CD4-positive, alpha-beta T cell (primary cell): Measurements from ENCODE around the gene RHOV. TPM values are rescaled to one million over a fixed set of nuclear protein-coding genes. Genes with fewer than 3 reads are reported as not detected.

Experiments used
- ATAC-seq: fragments of 200-7000 bp; cut with Tn5 transposase; one replicate; pipeline ENCODE4 v1.10.0; 2022; ENCODE audit warnings: mild to moderate bottlenecking; ENCODE audit not compliant: poor library complexity
- CTCF ChIA-PET: fragments of 350-600 bp; sonication (Branson Sonifier 250); formaldehyde crosslinking; loops from one replicate; lab custom pipeline; 2021; ENCODE audit warnings: antibody characterized with exemption, inconsistent platforms; lab: Charles Lee
- POLR2A ChIA-PET: fragments of 350-600 bp; sonication (Branson Sonifier 250); formaldehyde crosslinking; loops from one replicate; lab custom pipeline; 2021; ENCODE audit warnings: antibody characterized with exemption, inconsistent platforms; lab: Charles Lee
- DNase-seq, 14 experiments: peaks; one replicate each; pipeline ENCODE4 v3.0.0-alpha.2; 2013 to 2020; ENCODE audit warnings: mixed read lengths in 2 of 14
- H3K27ac ChIP-seq, 2 donors: one replicate each; pipeline versions ENCODE4 v1.5.1 to v1.7.0; 2013; ENCODE audit warnings: low read length in 2 of 2, low read depth in 1 of 2, mild to moderate bottlenecking in 1 of 2
- H3K27me3 ChIP-seq, 2 experiments: 1 replicate in 1 of 2; 2 replicates in 1 of 2; pipeline versions ENCODE4 v1.6.1 to v1.7.0; 2013; ENCODE audit warnings: low read length in 2 of 2, control low read depth in 1 of 2, mild to moderate bottlenecking in 1 of 2, moderate library complexity in 1 of 2; ENCODE audit not compliant: insufficient read depth in 2 of 2, control insufficient read depth in 1 of 2
- H3K36me3 ChIP-seq: one replicate; pipeline ENCODE4 v1.6.1; 2013; ENCODE audit warnings: low read length, control low read depth; ENCODE audit not compliant: insufficient read depth
- H3K4me1 ChIP-seq: one replicate; pipeline ENCODE4 v1.6.1; 2013; ENCODE audit warnings: low read length, control low read depth; ENCODE audit not compliant: insufficient read depth
- H3K4me3 ChIP-seq: one replicate; pipeline ENCODE4 v1.5.1; 2013; ENCODE audit warnings: mild to moderate bottlenecking, low read length, moderate library complexity
- H3K9me3 ChIP-seq, 2 experiments: 1 replicate in 1 of 2; 2 replicates in 1 of 2; pipeline versions ENCODE4 v1.6.1 to v1.7.0; 2013; ENCODE audit warnings: low read length in 2 of 2, mild to moderate bottlenecking in 2 of 2, control low read depth in 1 of 2, moderate library complexity in 1 of 2; ENCODE audit not compliant: control insufficient read depth in 1 of 2, insufficient read depth in 1 of 2
- H3K27ac Mint-ChIP-seq: one replicate; pipeline ENCODE4 v1.8.0; 2020; ENCODE audit warnings: mixed read lengths
- H3K27me3 Mint-ChIP-seq: one replicate; pipeline ENCODE4 v1.8.0; 2021; ENCODE audit warnings: mixed read lengths
- H3K36me3 Mint-ChIP-seq: one replicate; pipeline ENCODE4 v1.8.0; 2021; ENCODE audit warnings: low read depth, mixed read lengths
- H3K4me1 Mint-ChIP-seq: one replicate; pipeline ENCODE4 v1.8.0; 2021; ENCODE audit warnings: low read depth, mixed read lengths
- H3K4me3 Mint-ChIP-seq: one replicate; pipeline ENCODE4 v1.8.0; 2020; ENCODE audit warnings: mild to moderate bottlenecking, mixed read lengths
- H3K9me3 Mint-ChIP-seq: one replicate; pipeline ENCODE4 v1.8.0; 2020; ENCODE audit warnings: mixed read lengths
- intact Hi-C, 2 experiments: fragments of 100-400 bp; cut with DNase I in 1 of 2; cut with micrococcal nuclease in 1 of 2; formaldehyde crosslinking; loops; one replicate each; pipeline versions ENCODE4 v1.15.1 to v1.9.0; 2023 to 2025; cut with DNase I, micrococcal nuclease
- total RNA-seq, 174 experiments: library from RNA in 2 of 174; stranded (reverse) in 2 of 174; gene quantifications; one replicate each; pipeline ENCODE4 v1.2.3 and lab custom pipeline; 2021 to 2026
- TF ChIP-seq, protein P1 (sequence below): fragments of 200-600 bp; IDR thresholded peaks from one replicate; pipeline ENCODE4 v1.8.0; 2022; ENCODE audit warnings: antibody characterized with exemption, mild to moderate bottlenecking

RHOV gene
- total RNA-seq, 2 experiments from 2014 or later: 0.36 TPM

DNA sequence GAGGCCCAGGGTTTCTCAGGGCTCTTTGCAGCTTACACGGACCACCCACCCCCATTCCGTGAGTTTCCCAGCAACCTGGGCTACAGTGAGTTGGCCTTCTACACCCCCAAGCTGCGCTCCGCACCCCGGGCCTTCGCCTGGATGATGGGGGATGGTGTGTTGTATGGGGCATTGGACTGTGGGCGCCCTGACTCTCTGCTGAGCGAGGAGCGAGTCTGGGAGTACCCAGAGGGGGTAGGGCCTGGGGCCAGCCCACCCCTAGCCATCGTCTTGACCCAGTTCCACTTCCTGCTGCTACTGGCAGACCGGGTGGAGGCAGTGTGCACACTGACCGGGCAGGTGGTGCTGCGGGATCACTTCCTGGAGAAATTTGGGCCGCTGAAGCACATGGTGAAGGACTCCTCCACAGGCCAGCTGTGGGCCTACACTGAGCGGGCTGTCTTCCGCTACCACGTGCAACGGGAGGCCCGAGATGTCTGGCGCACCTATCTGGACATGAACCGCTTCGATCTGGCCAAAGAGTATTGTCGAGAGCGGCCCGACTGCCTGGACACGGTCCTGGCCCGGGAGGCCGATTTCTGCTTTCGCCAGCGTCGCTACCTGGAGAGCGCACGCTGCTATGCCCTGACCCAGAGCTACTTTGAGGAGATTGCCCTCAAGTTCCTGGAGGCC, 25.6 kb upstream of the RHOV start:
- H3K4me3 ChIP-seq: no peak overlapping the region
- Mint-ChIP-seq H3K4me3 (no peak overlapping the region), H3K9me3 (no peaks in the 10 kb centered on the region), H3K27me3 (no peaks in the 10 kb centered on the region), H3K4me1 (peaks cover 36% of the 10 kb centered on the region), H3K36me3 (peaks cover 73% of the 10 kb centered on the region), H3K27ac (no peak overlapping the region)
- intact Hi-C loops: loop anchor here (5.0 to 10.0 kb wide), 4 partner anchors 55 to 915 kb away; partner anchors contain the start of gene CHAC1 (in 1 of the 2)
- no peaks in the 10 kb centered on the region for H3K9me3 ChIP-seq
- no peak for ATAC-seq
- H3K27me3 ChIP-seq: no peaks in the 10 kb centered on the region
- POLR2A ChIA-PET: no interaction called here
- H3K27ac ChIP-seq: no peak overlapping the region
- peaks cover 50% of the 10 kb centered on the region for H3K36me3 ChIP-seq
- TF ChIP-seq, protein P1, sequence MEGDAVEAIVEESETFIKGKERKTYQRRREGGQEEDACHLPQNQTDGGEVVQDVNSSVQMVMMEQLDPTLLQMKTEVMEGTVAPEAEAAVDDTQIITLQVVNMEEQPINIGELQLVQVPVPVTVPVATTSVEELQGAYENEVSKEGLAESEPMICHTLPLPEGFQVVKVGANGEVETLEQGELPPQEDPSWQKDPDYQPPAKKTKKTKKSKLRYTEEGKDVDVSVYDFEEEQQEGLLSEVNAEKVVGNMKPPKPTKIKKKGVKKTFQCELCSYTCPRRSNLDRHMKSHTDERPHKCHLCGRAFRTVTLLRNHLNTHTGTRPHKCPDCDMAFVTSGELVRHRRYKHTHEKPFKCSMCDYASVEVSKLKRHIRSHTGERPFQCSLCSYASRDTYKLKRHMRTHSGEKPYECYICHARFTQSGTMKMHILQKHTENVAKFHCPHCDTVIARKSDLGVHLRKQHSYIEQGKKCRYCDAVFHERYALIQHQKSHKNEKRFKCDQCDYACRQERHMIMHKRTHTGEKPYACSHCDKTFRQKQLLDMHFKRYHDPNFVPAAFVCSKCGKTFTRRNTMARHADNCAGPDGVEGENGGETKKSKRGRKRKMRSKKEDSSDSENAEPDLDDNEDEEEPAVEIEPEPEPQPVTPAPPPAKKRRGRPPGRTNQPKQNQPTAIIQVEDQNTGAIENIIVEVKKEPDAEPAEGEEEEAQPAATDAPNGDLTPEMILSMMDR: no peak
- DNase-seq: peak in 1 of 14 experiments; percentile 25
- CTCF ChIA-PET: interaction anchor here (1.5 kb wide), 1 partner anchor 41 kb away, joined by 8 read pairs; no protein-coding TSS in a partner anchor
- H3K4me1 ChIP-seq: peaks cover 52% of the 10 kb centered on the region

GRCh38 chr15:40894681-40895448, 20.8 kb upstream of the RHOV start:
- Mint-ChIP-seq H3K9me3 (no peaks in the 10 kb centered on the region), H3K27me3 (no peaks in the 10 kb centered on the region), H3K4me3 (peak overlapping the region; percentile 100), H3K27ac (peak overlapping the region; percentile 93), H3K36me3 (peaks cover 44% of the 10 kb centered on the region), H3K4me1 (peaks cover 39% of the 10 kb centered on the region)
- DNase-seq (peak in 13 of 14 experiments; percentile 20 to 83 (median 53)), ATAC-seq (peak; percentile 49)
- peak overlapping the region; percentile 79 for H3K4me3 ChIP-seq
- H3K9me3 ChIP-seq: no peaks in the 10 kb centered on the region
- H3K27me3 ChIP-seq: no peaks in the 10 kb centered on the region
- POLR2A ChIA-PET: interaction anchor here (1.1 to 2.5 kb wide), 14 partner anchors 9 to 438 kb away, joined by 4 to 55 read pairs (median 6); partner anchors contain the start of genes CCDC32, CHP1, DNAJC17 and EXD1
- TF ChIP-seq, protein P1: peak; percentile 43
- intact Hi-C loops: loop anchor here (1.0 to 5.0 kb wide), 10 partner anchors 36 to 387 kb away; partner anchors contain the start of genes DNAJC17 (in 1 of the 2), KNL1 (in 1 of the 2), RMDN3 (in 1 of the 2) and ZFYVE19 (in 1 of the 2)
- H3K36me3 ChIP-seq: peaks cover 21% of the 10 kb centered on the region
- H3K27ac ChIP-seq: peak overlapping the region; percentile 57 to 81
- CTCF ChIA-PET: interaction anchor here (0.6 to 5.1 kb wide), 32 partner anchors 9 to 336 kb away, joined by 3 to 135 read pairs (median 5); partner anchors contain the start of genes CHAC1, CHP1, DNAJC17 and EXD1
- H3K4me1 ChIP-seq: peaks cover 42% of the 10 kb centered on the region
